ENCODE results near the gene ATPAF1.

Gene ATPAF1

DNA sequence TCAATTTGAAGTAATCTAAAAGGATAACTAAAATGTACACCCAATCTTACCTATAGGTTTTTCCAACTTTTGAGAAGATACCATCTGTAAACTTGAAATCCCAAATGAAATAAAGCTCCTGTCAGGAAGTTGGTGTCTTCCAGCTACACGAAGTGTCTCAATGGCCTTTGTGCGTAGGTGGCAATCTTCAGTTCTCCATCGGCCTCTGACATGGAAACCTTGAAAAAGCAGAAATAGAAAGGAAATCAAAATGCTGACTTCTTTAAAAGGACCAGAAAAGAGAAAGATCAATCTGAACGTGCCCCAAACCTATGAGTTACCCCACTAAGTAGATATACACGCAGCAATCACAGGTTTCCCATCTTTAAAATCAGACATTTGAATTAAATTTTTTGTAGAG, 74.1 kb downstream of the ATPAF1 start:
- TF ChIP-seq TEAD4 (IDR thresholded peaks at IDR 0.05) (no peak), REST (IDR thresholded peaks at IDR 0.05; ENCODE audit: low read depth) (no peak), NFIC (IDR thresholded peaks at IDR 0.05) (no peak), CEBPB (IDR thresholded peaks at IDR 0.05) (no peak), CREB1 (IDR thresholded peaks at IDR 0.05; ENCODE audit: low read depth) (no peak), TAF1 (IDR thresholded peaks at IDR 0.05; ENCODE audit: low read depth) (no peak), YY1 (IDR thresholded peaks at IDR 0.05; ENCODE audit: low read depth) (no peak), RAD21 (IDR thresholded peaks at IDR 0.05; ENCODE audit: low read depth) (no peak), ZBTB7A (IDR thresholded peaks at IDR 0.05; ENCODE audit: low read depth) (no peak), TCF12 (IDR thresholded peaks at IDR 0.05; ENCODE audit: low read depth) (no peak)
- TF ChIP-seq, protein P1, sequence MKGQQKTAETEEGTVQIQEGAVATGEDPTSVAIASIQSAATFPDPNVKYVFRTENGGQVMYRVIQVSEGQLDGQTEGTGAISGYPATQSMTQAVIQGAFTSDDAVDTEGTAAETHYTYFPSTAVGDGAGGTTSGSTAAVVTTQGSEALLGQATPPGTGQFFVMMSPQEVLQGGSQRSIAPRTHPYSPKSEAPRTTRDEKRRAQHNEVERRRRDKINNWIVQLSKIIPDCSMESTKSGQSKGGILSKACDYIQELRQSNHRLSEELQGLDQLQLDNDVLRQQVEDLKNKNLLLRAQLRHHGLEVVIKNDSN (IDR thresholded peaks at IDR 0.05), result no peak
- TF ChIP-seq, protein P2, sequence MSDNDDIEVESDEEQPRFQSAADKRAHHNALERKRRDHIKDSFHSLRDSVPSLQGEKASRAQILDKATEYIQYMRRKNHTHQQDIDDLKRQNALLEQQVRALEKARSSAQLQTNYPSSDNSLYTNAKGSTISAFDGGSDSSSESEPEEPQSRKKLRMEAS (IDR thresholded peaks at IDR 0.05), result no peak

DNA sequence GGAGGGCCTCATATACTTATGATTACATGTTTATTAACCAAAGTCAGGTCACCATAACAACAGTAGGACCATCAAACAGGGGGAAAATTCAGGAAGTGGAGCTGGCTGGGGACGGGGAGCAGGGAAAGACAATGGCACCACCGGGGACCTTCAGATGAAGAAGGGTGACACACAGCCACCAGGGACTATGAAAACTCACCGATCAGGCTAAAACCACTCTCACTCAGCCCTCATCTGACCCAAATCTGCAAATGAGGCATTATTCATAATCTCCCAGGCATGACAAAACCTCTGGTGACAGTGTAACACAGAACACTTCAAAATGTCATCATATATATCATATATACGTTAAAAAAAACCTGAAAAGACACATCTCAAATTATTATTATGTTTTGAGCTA, 75.3 kb downstream of the ATPAF1 start:
- TF ChIP-seq TEAD4 (IDR thresholded peaks at IDR 0.05) (no peak), NFIC (IDR thresholded peaks at IDR 0.05) (no peak), RAD21 (IDR thresholded peaks at IDR 0.05; ENCODE audit: low read depth) (no peak), REST (IDR thresholded peaks at IDR 0.05; ENCODE audit: low read depth) (no peak), CEBPB (IDR thresholded peaks at IDR 0.05) (no peak), EGR1 (IDR thresholded peaks at IDR 0.05) (no peak), EP300 (IDR thresholded peaks at IDR 0.05; ENCODE audit: borderline replicate concordance) (no peak), CREB1 (IDR thresholded peaks at IDR 0.05; ENCODE audit: low read depth) (no peak), YY1 (IDR thresholded peaks at IDR 0.05; ENCODE audit: low read depth) (no peak)
- TF ChIP-seq, protein P2 (IDR thresholded peaks at IDR 0.05), result no peak

DNA sequence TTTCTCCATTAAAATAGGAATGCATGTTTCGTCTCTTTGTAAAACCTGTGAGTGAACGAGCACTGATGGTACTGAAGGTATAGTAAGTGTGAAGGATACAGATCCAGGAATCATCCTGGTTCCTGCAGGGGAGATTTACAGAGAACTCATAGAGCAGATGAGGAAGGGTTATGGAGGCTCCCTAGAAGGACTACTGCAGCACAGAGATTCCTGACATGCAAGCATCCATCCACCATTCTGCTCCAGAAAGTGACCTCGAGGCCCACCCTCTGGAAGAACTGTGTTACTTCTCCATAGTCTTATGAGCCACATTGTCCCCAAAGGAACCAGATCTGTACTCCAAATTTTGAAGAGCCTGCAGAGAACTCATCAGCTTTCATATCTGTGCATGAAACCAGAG, 78.6 kb downstream of the ATPAF1 start:
- no peak for TF ChIP-seq RAD21 (IDR thresholded peaks at IDR 0.05; ENCODE audit: low read depth)
- no peak for TF ChIP-seq ZBTB7A (IDR thresholded peaks at IDR 0.05; ENCODE audit: low read depth)
- TF ChIP-seq FOXM1 (IDR thresholded peaks at IDR 0.05; ENCODE audit: borderline replicate concordance, low read depth), result no peak

DNA sequence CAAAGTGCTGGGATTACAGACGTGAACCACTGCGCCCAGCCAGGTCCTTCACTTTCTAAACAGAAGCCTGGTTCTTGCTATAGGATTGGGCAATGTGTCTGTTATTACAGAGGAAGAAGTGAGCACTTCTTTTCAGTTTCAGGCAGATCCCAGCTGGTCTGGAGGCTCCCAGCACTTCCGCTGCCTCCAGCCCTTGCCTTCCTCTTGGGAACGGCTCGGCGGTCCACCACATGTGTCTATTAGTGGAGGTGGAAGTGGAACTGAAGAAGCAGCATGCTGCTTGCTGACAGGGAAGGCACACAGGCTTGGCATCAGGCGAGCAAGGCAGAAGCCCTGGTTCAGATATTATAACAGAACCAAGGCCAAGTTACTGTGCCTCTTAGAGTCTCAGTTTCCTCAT, 81.1 kb downstream of the ATPAF1 start:
- TF ChIP-seq CREB1 (IDR thresholded peaks at IDR 0.05; ENCODE audit: low read depth) (no peak), RAD21 (IDR thresholded peaks at IDR 0.05; ENCODE audit: low read depth) (no peak), EP300 (IDR thresholded peaks at IDR 0.05; ENCODE audit: borderline replicate concordance) (no peak), TEAD4 (IDR thresholded peaks at IDR 0.05) (no peak), TAF1 (IDR thresholded peaks at IDR 0.05; ENCODE audit: low read depth) (no peak), FOXM1 (IDR thresholded peaks at IDR 0.05; ENCODE audit: borderline replicate concordance, low read depth) (no peak), TCF12 (IDR thresholded peaks at IDR 0.05; ENCODE audit: low read depth) (no peak), YY1 (IDR thresholded peaks at IDR 0.05; ENCODE audit: low read depth) (no peak), ZBTB7A (IDR thresholded peaks at IDR 0.05; ENCODE audit: low read depth) (no peak), CEBPB (IDR thresholded peaks at IDR 0.05) (no peak), REST (IDR thresholded peaks at IDR 0.05; ENCODE audit: low read depth) (no peak), NFIC (IDR thresholded peaks at IDR 0.05) (no peak)
- TF ChIP-seq, protein P2 (IDR thresholded peaks at IDR 0.05), result no peak
- TF ChIP-seq, protein P1 (IDR thresholded peaks at IDR 0.05), result no peak
